Measurements from ENCODE around the gene NIN. TPM values are rescaled to one million over a fixed set of nuclear protein-coding genes. Genes with fewer than 3 reads are reported as not detected.

Gene NIN
- total RNA-seq, 1 donor from 2014 or later = 39.9 TPM

- Mint-ChIP-seq H3K4me1 (ENCODE audit: low read depth) (peaks cover 14% of the 10 kb centered on the region), H3K4me3 (no peak overlapping the region), H3K27me3 (ENCODE audit: insufficient read depth) (no peaks in the 10 kb centered on the region), H3K9me3 (no peaks in the 10 kb centered on the region), H3K36me3 (ENCODE audit: low read depth) (peaks cover 47% of the 10 kb centered on the region), H3K27ac (no peak overlapping the region)
- intact Hi-C loops (cut with micrococcal nuclease) = loop anchor here (2.0 kb wide), 1 partner anchor 106 kb away; no protein-coding TSS in a partner anchor
- no peak for DNase-seq (ENCODE audit: low spot score)
Measured at GRCh38 chr14:50772412-50772811, 58.5 kb downstream of the NIN start.

GRCh38 chr14:50770586-50770985 is 60.4 kb downstream of the NIN start:
- no peak overlapping the region for H3K27ac Mint-ChIP-seq
- intact Hi-C loops (cut with micrococcal nuclease) = no loop called here

GRCh38 chr14:50769863-50770500 is 61.0 kb downstream of the NIN start:
- no peaks in the 10 kb centered on the region for H3K27me3 Mint-ChIP-seq (ENCODE audit: insufficient read depth)
- H3K4me3 Mint-ChIP-seq = no peak overlapping the region
- H3K27ac Mint-ChIP-seq = no peak overlapping the region
- peaks cover 50% of the 10 kb centered on the region for H3K36me3 Mint-ChIP-seq (ENCODE audit: low read depth)
- H3K9me3 Mint-ChIP-seq = no peaks in the 10 kb centered on the region
- H3K4me1 Mint-ChIP-seq (ENCODE audit: low read depth) = peaks cover 14% of the 10 kb centered on the region
- intact Hi-C loops (cut with micrococcal nuclease) = no loop called here
- no peak for DNase-seq (ENCODE audit: low spot score)

More at GRCh38 chr14:50770586-50770985, 60.4 kb downstream of the NIN start:
- Mint-ChIP-seq H3K27me3 (ENCODE audit: insufficient read depth) (no peaks in the 10 kb centered on the region), H3K9me3 (no peaks in the 10 kb centered on the region), H3K4me1 (ENCODE audit: low read depth) (peaks cover 14% of the 10 kb centered on the region), H3K36me3 (ENCODE audit: low read depth) (peaks cover 48% of the 10 kb centered on the region), H3K4me3 (no peak overlapping the region)
- DNase-seq (ENCODE audit: low spot score) = no peak

GRCh38 chr14:50768680-50769079 is 62.3 kb downstream of the NIN start:
- Mint-ChIP-seq H3K36me3 (ENCODE audit: low read depth) (peaks cover 54% of the 10 kb centered on the region), H3K9me3 (no peaks in the 10 kb centered on the region), H3K27me3 (ENCODE audit: insufficient read depth) (no peaks in the 10 kb centered on the region), H3K4me3 (no peak overlapping the region), H3K27ac (no peak overlapping the region), H3K4me1 (ENCODE audit: low read depth) (peaks cover 2% of the 10 kb centered on the region)
- no peak for DNase-seq (ENCODE audit: low spot score)
- intact Hi-C loops (cut with micrococcal nuclease) = no loop called here

GRCh38 chr14:50766338-50766886 is 64.5 kb downstream of the NIN start:
- DNase-seq (ENCODE audit: low spot score) = no peak
- no peaks in the 10 kb centered on the region for H3K27me3 Mint-ChIP-seq (ENCODE audit: insufficient read depth)
- H3K9me3 Mint-ChIP-seq = no peaks in the 10 kb centered on the region
- no peak overlapping the region for H3K4me3 Mint-ChIP-seq
- H3K27ac Mint-ChIP-seq = no peak overlapping the region
- intact Hi-C loops (cut with micrococcal nuclease) = no loop called here
- H3K36me3 Mint-ChIP-seq (ENCODE audit: low read depth) = peaks cover 61% of the 10 kb centered on the region
- peaks cover 19% of the 10 kb centered on the region for H3K4me1 Mint-ChIP-seq (ENCODE audit: low read depth)

GRCh38 chr14:50763382-50764007 is 67.5 kb downstream of the NIN start:
- Mint-ChIP-seq H3K4me1 (ENCODE audit: low read depth) (peaks cover 19% of the 10 kb centered on the region), H3K4me3 (no peak overlapping the region), H3K36me3 (ENCODE audit: low read depth) (peaks cover 62% of the 10 kb centered on the region), H3K27ac (no peak overlapping the region), H3K27me3 (ENCODE audit: insufficient read depth) (no peaks in the 10 kb centered on the region), H3K9me3 (no peaks in the 10 kb centered on the region)
- intact Hi-C loops (cut with micrococcal nuclease) = loop anchor here (2.0 kb wide), 2 partner anchors 67 to 95 kb away; partner anchors contain the start of genes NIN and SAV1
- DNase-seq (ENCODE audit: low spot score) = no peak

GRCh38 chr14:50762931-50763300 is 68.0 kb downstream of the NIN start:
- intact Hi-C loops (cut with micrococcal nuclease) = loop anchor here (1.0 to 2.0 kb wide), 5 partner anchors 23 to 94 kb away; partner anchors contain the start of genes NIN and SAV1
- H3K36me3 Mint-ChIP-seq (ENCODE audit: low read depth) = peaks cover 57% of the 10 kb centered on the region
- peaks cover 19% of the 10 kb centered on the region for H3K4me1 Mint-ChIP-seq (ENCODE audit: low read depth)
- H3K4me3 Mint-ChIP-seq = peak overlapping the region; percentile 7
- no peaks in the 10 kb centered on the region for H3K27me3 Mint-ChIP-seq (ENCODE audit: insufficient read depth)
- DNase-seq (ENCODE audit: low spot score) = no peak
- no peaks in the 10 kb centered on the region for H3K9me3 Mint-ChIP-seq
- H3K27ac Mint-ChIP-seq = peak overlapping the region; percentile 74

GRCh38 chr14:50762001-50762930 is 68.7 kb downstream of the NIN start:
- H3K4me1 Mint-ChIP-seq (ENCODE audit: low read depth) = peaks cover 19% of the 10 kb centered on the region
- H3K36me3 Mint-ChIP-seq (ENCODE audit: low read depth) = peaks cover 56% of the 10 kb centered on the region
- intact Hi-C loops (cut with micrococcal nuclease) = loop anchor here (1.0 to 2.0 kb wide), 5 partner anchors 24 to 93 kb away; partner anchors contain the start of genes NIN and SAV1
- no peaks in the 10 kb centered on the region for H3K9me3 Mint-ChIP-seq
- no peaks in the 10 kb centered on the region for H3K27me3 Mint-ChIP-seq (ENCODE audit: insufficient read depth)
- peak overlapping the region; percentile 74 for H3K27ac Mint-ChIP-seq
- peak overlapping the region; percentile 7 for H3K4me3 Mint-ChIP-seq
- DNase-seq (ENCODE audit: low spot score) = no peak

GRCh38 chr14:50759800-50760543 is 71.0 kb downstream of the NIN start:
- peaks cover 49% of the 10 kb centered on the region for H3K36me3 Mint-ChIP-seq (ENCODE audit: low read depth)
- H3K4me1 Mint-ChIP-seq (ENCODE audit: low read depth) = peaks cover 19% of the 10 kb centered on the region
- no peaks in the 10 kb centered on the region for H3K27me3 Mint-ChIP-seq (ENCODE audit: insufficient read depth)
- H3K27ac Mint-ChIP-seq = no peak overlapping the region
- H3K9me3 Mint-ChIP-seq = no peaks in the 10 kb centered on the region
- intact Hi-C loops (cut with micrococcal nuclease) = no loop called here
- no peak overlapping the region for H3K4me3 Mint-ChIP-seq
- no peak for DNase-seq (ENCODE audit: low spot score)

- no peak overlapping the region for H3K4me3 Mint-ChIP-seq
- H3K27me3 Mint-ChIP-seq (ENCODE audit: insufficient read depth) = no peaks in the 10 kb centered on the region
- peaks cover 19% of the 10 kb centered on the region for H3K4me1 Mint-ChIP-seq (ENCODE audit: low read depth)
- intact Hi-C loops (cut with micrococcal nuclease) = no loop called here
- peaks cover 42% of the 10 kb centered on the region for H3K36me3 Mint-ChIP-seq (ENCODE audit: low read depth)
- no peaks in the 10 kb centered on the region for H3K9me3 Mint-ChIP-seq
- DNase-seq (ENCODE audit: low spot score) = no peak
- no peak overlapping the region for H3K27ac Mint-ChIP-seq
Measured at GRCh38 chr14:50758945-50759344, 72.0 kb downstream of the NIN start.

- no peak overlapping the region for H3K27ac Mint-ChIP-seq
- H3K27me3 Mint-ChIP-seq (ENCODE audit: insufficient read depth) = no peaks in the 10 kb centered on the region
Measured at GRCh38 chr14:50758305-50758704, 72.7 kb downstream of the NIN start.

GRCh38 chr14:50757702-50758101 is 73.3 kb downstream of the NIN start:
- H3K4me1 Mint-ChIP-seq (ENCODE audit: low read depth) = peaks cover 12% of the 10 kb centered on the region
- no peak for DNase-seq (ENCODE audit: low spot score)
- H3K4me3 Mint-ChIP-seq = no peak overlapping the region
- peaks cover 40% of the 10 kb centered on the region for H3K36me3 Mint-ChIP-seq (ENCODE audit: low read depth)
- no peaks in the 10 kb centered on the region for H3K9me3 Mint-ChIP-seq
- no peaks in the 10 kb centered on the region for H3K27me3 Mint-ChIP-seq (ENCODE audit: insufficient read depth)
- intact Hi-C loops (cut with micrococcal nuclease) = no loop called here
- H3K27ac Mint-ChIP-seq = no peak overlapping the region

More at GRCh38 chr14:50758305-50758704, 72.7 kb downstream of the NIN start:
- Mint-ChIP-seq H3K9me3 (no peaks in the 10 kb centered on the region), H3K36me3 (ENCODE audit: low read depth) (peaks cover 40% of the 10 kb centered on the region), H3K4me1 (ENCODE audit: low read depth) (peaks cover 18% of the 10 kb centered on the region), H3K4me3 (no peak overlapping the region)
- intact Hi-C loops (cut with micrococcal nuclease) = no loop called here
- no peak for DNase-seq (ENCODE audit: low spot score)
